ENCODE data around the gene ITIH5. TPM values are rescaled to one million over a fixed set of nuclear protein-coding genes. Genes with fewer than 3 reads are reported as not detected.

Gene ITIH5
- total RNA-seq, 4 donors from 2014 or later = 24.9 to 68.1 (median 39.0) TPM

DNA sequence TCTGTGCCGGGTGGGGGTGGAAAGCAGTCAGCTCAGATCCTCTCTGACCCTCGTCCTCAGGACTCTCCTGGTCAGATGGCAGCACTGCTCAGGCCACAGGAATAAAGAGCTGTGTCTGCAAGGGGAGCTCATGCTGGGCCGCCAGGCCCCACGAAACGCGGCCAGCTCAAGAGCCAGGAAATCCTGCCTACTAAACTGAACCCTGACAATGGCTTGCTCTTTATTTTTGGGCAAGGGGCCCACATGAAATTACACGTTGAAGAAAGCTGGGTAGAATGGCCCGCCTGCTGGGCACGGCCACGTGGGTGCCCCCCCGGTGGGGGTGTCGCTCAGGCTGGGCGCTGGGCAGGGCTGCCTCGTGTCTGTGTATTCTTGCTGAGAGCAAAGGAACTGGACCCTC, 103.0 kb downstream of the ITIH5 start:
- H3K4me3 ChIP-seq = no peak overlapping the region
- WGBS = 59% methylated on average over 13 of the region's 14 CpGs
- intact Hi-C loops (cut with DNase I) = no loop called here

DNA sequence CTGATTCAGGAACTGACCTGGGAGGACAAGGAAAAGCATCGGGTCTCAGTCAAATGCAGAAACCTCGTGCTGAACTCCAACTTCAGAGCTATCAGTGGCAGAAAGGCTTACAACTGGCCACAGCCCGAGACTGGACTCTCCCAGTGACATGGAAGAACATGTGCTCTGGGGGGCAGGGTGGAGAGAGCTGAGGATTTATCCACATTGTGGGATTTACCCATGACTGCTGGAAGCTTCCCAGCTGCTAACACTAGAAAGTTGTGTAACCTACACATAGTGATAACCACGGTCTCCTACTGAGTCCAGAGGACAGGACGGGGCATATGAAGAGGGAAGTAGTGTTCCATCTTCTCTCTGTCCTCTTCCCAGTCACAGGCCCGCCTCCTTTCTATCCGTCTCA, 103.4 kb downstream of the ITIH5 start:
- DNase-seq (ENCODE audit: extremely low spot score) = no peak
- intact Hi-C loops (cut with DNase I) = no loop called here
- TF ChIP-seq, protein P1, sequence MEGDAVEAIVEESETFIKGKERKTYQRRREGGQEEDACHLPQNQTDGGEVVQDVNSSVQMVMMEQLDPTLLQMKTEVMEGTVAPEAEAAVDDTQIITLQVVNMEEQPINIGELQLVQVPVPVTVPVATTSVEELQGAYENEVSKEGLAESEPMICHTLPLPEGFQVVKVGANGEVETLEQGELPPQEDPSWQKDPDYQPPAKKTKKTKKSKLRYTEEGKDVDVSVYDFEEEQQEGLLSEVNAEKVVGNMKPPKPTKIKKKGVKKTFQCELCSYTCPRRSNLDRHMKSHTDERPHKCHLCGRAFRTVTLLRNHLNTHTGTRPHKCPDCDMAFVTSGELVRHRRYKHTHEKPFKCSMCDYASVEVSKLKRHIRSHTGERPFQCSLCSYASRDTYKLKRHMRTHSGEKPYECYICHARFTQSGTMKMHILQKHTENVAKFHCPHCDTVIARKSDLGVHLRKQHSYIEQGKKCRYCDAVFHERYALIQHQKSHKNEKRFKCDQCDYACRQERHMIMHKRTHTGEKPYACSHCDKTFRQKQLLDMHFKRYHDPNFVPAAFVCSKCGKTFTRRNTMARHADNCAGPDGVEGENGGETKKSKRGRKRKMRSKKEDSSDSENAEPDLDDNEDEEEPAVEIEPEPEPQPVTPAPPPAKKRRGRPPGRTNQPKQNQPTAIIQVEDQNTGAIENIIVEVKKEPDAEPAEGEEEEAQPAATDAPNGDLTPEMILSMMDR (IDR thresholded peaks at IDR 0.05) = no peak
- no peak for TF ChIP-seq POLR2A (IDR thresholded peaks at IDR 0.05; ENCODE audit: low read depth)
- peak in 1 of 2 donors; percentile 9 for TF ChIP-seq POLR2AphosphoS5 (IDR thresholded peaks at IDR 0.05)
- TF ChIP-seq EP300 (IDR thresholded peaks at IDR 0.05) = no peak
- Histone ChIP-seq H3K4me1 (peaks cover 25 to 57% (median 48%) of the 10 kb centered on the region in 4 donors), H3K36me3 (peaks cover 0 to 6% (median 0%) of the 10 kb centered on the region in 4 donors), H3K27me3 (no peaks in the 10 kb centered on the region), H3K9me3 (no peaks in the 10 kb centered on the region), H3K27ac (replicated peaks in 1 of 4) (peak overlapping the region; percentile 36 to 54 (median 40)), H3K4me3 (no peak overlapping the region)
- WGBS = 37% methylated on average over 7 of the region's 7 CpGs

More for the DNA sequence above, 103.0 kb downstream of the ITIH5 start:
- TF ChIP-seq EP300 (IDR thresholded peaks at IDR 0.05) = no peak
- TF ChIP-seq POLR2A (IDR thresholded peaks at IDR 0.05; ENCODE audit: low read depth) = no peak
- no peak for TF ChIP-seq POLR2AphosphoS5 (IDR thresholded peaks at IDR 0.05)
- TF ChIP-seq, protein P1 (IDR thresholded peaks at IDR 0.05) = no peak
- H3K36me3 ChIP-seq = peaks cover 0 to 6% (median 0%) of the 10 kb centered on the region in 4 donors
- DNase-seq (ENCODE audit: extremely low spot score) = no peak
- H3K27ac ChIP-seq (replicated peaks in 1 of 4) = peak overlapping the region; percentile 36 to 54 (median 40)
- H3K27me3 ChIP-seq = no peaks in the 10 kb centered on the region
- H3K4me1 ChIP-seq = peaks cover 25 to 53% (median 44%) of the 10 kb centered on the region in 4 donors
- no peaks in the 10 kb centered on the region for H3K9me3 ChIP-seq

DNA sequence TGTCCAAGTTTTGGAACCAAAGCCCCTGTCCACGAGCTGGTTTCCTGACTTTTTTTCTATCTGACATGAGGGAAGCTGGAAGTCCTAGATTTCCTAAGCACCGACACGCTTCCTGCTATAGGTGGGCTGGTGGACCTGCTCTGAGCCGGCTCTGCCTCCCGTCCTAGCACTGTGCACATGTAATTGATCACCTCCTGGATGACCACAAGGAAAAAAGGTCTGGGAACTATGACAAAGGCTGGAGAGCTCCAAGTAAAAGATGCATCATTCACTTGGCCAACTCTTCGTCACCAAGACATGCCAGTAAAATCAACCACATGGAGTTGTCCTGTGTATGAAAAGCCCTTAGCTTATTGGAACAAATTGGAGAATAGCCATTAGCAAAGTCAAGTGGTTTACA, 104.8 kb downstream of the ITIH5 start:
- no peak for TF ChIP-seq POLR2AphosphoS5 (IDR thresholded peaks at IDR 0.05)
- no peak for TF ChIP-seq EP300 (IDR thresholded peaks at IDR 0.05)
- TF ChIP-seq POLR2A (IDR thresholded peaks at IDR 0.05; ENCODE audit: low read depth) = no peak
- TF ChIP-seq, protein P1 (IDR thresholded peaks at IDR 0.05) = no peak
- Histone ChIP-seq H3K9me3 (no peaks in the 10 kb centered on the region), H3K4me1 (peaks cover 25 to 69% (median 57%) of the 10 kb centered on the region in 4 donors), H3K27ac (replicated peaks in 1 of 4) (peak overlapping the region; percentile 62 to 77 (median 70)), H3K27me3 (no peaks in the 10 kb centered on the region), H3K4me3 (no peak overlapping the region), H3K36me3 (peaks cover 0 to 6% (median 0%) of the 10 kb centered on the region in 4 donors)
- WGBS = 72% methylated on average over 6 of the region's 6 CpGs
- no peak for DNase-seq (ENCODE audit: extremely low spot score)
- intact Hi-C loops (cut with DNase I) = no loop called here

DNA sequence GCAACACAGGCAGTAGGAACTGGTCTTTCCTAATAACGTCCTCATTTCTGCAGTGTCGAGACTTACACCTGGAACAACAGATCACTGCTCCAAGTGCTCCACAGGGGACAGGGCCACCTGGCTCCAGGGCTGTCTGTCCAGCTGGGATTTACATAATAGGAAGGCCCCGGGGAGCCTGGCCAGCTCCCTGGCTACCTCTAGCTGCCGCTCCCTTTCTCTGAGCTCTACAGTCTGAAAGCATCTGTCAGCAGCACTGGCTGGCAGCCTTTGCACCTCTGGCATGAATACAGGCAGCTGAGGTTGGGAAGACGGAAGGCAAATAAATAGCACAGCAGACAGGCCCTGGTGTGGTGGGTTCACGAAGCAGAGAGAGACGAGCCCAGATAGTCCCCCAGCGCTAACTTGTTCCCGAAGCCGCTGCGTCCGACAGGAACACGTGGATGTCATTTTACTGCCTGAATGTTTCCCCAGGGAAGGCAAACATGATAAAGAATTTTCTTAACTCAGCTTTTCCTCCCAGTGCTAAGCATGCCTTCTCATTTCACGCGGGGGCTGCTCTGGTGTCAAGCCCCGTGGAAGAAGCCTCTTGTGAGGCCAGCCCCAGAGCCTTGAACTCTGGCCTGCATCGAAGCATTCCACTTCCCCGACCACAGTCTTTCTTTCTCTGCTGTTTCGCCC, 105.4 kb downstream of the ITIH5 start:
- no peak for DNase-seq (ENCODE audit: extremely low spot score)
- H3K27ac ChIP-seq (replicated peaks in 1 of 4) = peak overlapping the region; percentile 62 to 77 (median 70)
- H3K4me1 ChIP-seq = peaks cover 25 to 71% (median 60%) of the 10 kb centered on the region in 4 donors
- H3K9me3 ChIP-seq = no peaks in the 10 kb centered on the region
- TF ChIP-seq EP300 (IDR thresholded peaks at IDR 0.05) = no peak
- TF ChIP-seq, protein P1 (IDR thresholded peaks at IDR 0.05) = no peak
- no peak for TF ChIP-seq POLR2A (IDR thresholded peaks at IDR 0.05; ENCODE audit: low read depth)
- TF ChIP-seq POLR2AphosphoS5 (IDR thresholded peaks at IDR 0.05) = peak in 1 of 2 donors; percentile 53
- 24% methylated on average over 18 of the region's 19 CpGs for WGBS
- H3K4me3 ChIP-seq = peak overlapping the region in 2 of 4 donors; percentile 22 to 34
- intact Hi-C loops (cut with DNase I) = no loop called here
- no peaks in the 10 kb centered on the region for H3K27me3 ChIP-seq
- H3K36me3 ChIP-seq = peaks cover 0 to 6% (median 0%) of the 10 kb centered on the region in 4 donors
